CD1c-positive myeloid dendritic cell (primary cell): ENCODE measurements around the gene TNFRSF14.
"Not testable (repeated sequence)": the region's sequence is repeated elsewhere in the genome, so short reads cannot be mapped to it uniquely, and the experiment has no call there.

Experiments used
- DNase-seq: peaks from one replicate; pipeline ENCODE4 v3.0.0-alpha.2; 2016; ENCODE audit errors: extremely low spot score

TNFRSF14 gene

GRCh38 chr1:2567083-2567679, 11.0 kb downstream of the TNFRSF14 start:
- no peak for DNase-seq

- not testable (repeated sequence) for DNase-seq
Observed at GRCh38 chr1:2568187-2568816, 12.1 kb downstream of the TNFRSF14 start.

- DNase-seq = no peak
Observed at GRCh38 chr1:2569060-2569459, 12.9 kb downstream of the TNFRSF14 start.

- not testable (repeated sequence) for DNase-seq
Observed at GRCh38 chr1:2569703-2570102, 13.5 kb downstream of the TNFRSF14 start.

- DNase-seq = peak; percentile 49
Observed at GRCh38 chr1:2570332-2570731, 14.2 kb downstream of the TNFRSF14 start.

- no peak for DNase-seq
Observed at GRCh38 chr1:2571348-2571747, 15.2 kb downstream of the TNFRSF14 start.

- DNase-seq = peak; percentile 44
Observed at GRCh38 chr1:2573250-2573920, 17.2 kb downstream of the TNFRSF14 start.

GRCh38 chr1:2574350-2574749, 18.2 kb downstream of the TNFRSF14 start:
- DNase-seq = no peak

- peak; percentile 40 for DNase-seq
Observed at GRCh38 chr1:2575801-2576663, 19.9 kb downstream of the TNFRSF14 start.

- peak; percentile 36 for DNase-seq
Observed at GRCh38 chr1:2577565-2578075, 21.4 kb downstream of the TNFRSF14 start.

GRCh38 chr1:2578758-2579118, 22.6 kb downstream of the TNFRSF14 start:
- no peak for DNase-seq

GRCh38 chr1:2580691-2581090, 24.5 kb downstream of the TNFRSF14 start:
- DNase-seq = no peak

- peak; percentile 65 for DNase-seq
Observed at GRCh38 chr1:2582391-2582790, 26.2 kb downstream of the TNFRSF14 start.

- DNase-seq = peak; percentile 44
Observed at GRCh38 chr1:2583331-2583791, 27.2 kb downstream of the TNFRSF14 start.

- peak; percentile 18 for DNase-seq
Observed at GRCh38 chr1:2583871-2584351, 27.7 kb downstream of the TNFRSF14 start.

- no peak for DNase-seq
Observed at GRCh38 chr1:2584686-2585317, 28.6 kb downstream of the TNFRSF14 start.

- DNase-seq = peak; percentile 86
Observed at GRCh38 chr1:2585318-2586092, 29.3 kb downstream of the TNFRSF14 start.

- DNase-seq = peak; percentile 99
Observed at GRCh38 chr1:2586154-2587070, 30.2 kb downstream of the TNFRSF14 start, which contains the start of gene PRXL2B. TSS of gene PRXL2B (plus strand) at chr1:2586777. CDS start at chr1:2586886, 109 bp downstream.
